Activated naive CD4-positive, alpha-beta T cell treated with anti-CD3 and anti-CD28 coated beads for 36 hours (primary cell): ENCODE results near the gene ULK4. TPM values are rescaled to one million over a fixed set of nuclear protein-coding genes. Genes with fewer than 3 reads are reported as not detected.
"Not testable (repeated sequence)": the region's sequence is repeated elsewhere in the genome, so short reads cannot be mapped to it uniquely, and the experiment has no call there.

Experiments
- CTCF ChIA-PET: fragments of 350-600 bp; sonication (Branson Sonifier 250); formaldehyde crosslinking; loops from one replicate; lab custom pipeline; 2021; ENCODE audit warnings: antibody characterized with exemption; lab: Charles Lee
- DNase-seq: peaks from one replicate; pipeline ENCODE4 v3.0.0-alpha.2; 2020
- H3K27ac Mint-ChIP-seq: one replicate; pipeline ENCODE4 v1.8.0; 2021; ENCODE audit warnings: mild to moderate bottlenecking, mixed read lengths
- H3K27me3 Mint-ChIP-seq: one replicate; pipeline ENCODE4 v1.8.0; 2021; ENCODE audit warnings: low read depth, mixed read lengths
- H3K36me3 Mint-ChIP-seq: one replicate; pipeline ENCODE4 v1.8.0; 2021; ENCODE audit warnings: low read depth, mixed read lengths
- H3K4me1 Mint-ChIP-seq: one replicate; pipeline ENCODE4 v1.8.0; 2021; ENCODE audit warnings: low read depth, mixed read lengths
- H3K4me3 Mint-ChIP-seq: one replicate; pipeline ENCODE4 v1.8.0; 2021; ENCODE audit warnings: mild to moderate bottlenecking, moderate library complexity, mixed read lengths
- H3K9me3 Mint-ChIP-seq: one replicate; pipeline ENCODE4 v1.8.0; 2021; ENCODE audit warnings: mixed read lengths
- intact Hi-C: fragments of 100-400 bp; cut with micrococcal nuclease; formaldehyde crosslinking; loops from one replicate; pipeline ENCODE4 v1.15.1; 2023
- total RNA-seq, 2 experiments: library from RNA; stranded (reverse); gene quantifications; one replicate each; pipeline ENCODE4 v1.2.3, GENCODE V29; 2021

ULK4 gene
- total RNA-seq, 2 experiments from 2014 or later: 8.5 to 9.1 TPM

DNA sequence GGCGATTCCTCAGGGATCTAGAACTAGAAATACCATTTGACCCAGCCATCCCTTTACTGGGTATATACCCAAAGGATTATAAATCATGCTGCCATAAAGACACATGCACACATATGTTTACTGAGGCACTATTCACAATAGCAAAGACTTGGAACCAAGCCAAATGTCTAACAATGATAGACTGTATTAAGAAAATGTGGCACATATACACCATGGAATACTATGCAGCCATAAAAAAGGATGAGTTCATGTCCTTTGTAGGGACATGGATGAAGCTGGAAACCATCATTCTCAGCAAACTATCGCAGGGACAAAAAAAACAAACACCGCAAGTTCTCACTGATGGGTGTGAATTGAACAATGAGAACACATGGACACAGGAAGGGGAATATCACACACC is 515.6 kb downstream of the ULK4 start:
- DNase-seq, H3K27me3 Mint-ChIP-seq, intact Hi-C loops, H3K4me3 Mint-ChIP-seq, H3K9me3 Mint-ChIP-seq, H3K27ac Mint-ChIP-seq, H3K4me1 Mint-ChIP-seq, H3K36me3 Mint-ChIP-seq: not testable (repeated sequence)
- CTCF ChIA-PET: interaction anchor here (0.6 kb wide), 1 partner anchor 8 kb away, joined by 3 read pairs; no protein-coding TSS in a partner anchor

DNA sequence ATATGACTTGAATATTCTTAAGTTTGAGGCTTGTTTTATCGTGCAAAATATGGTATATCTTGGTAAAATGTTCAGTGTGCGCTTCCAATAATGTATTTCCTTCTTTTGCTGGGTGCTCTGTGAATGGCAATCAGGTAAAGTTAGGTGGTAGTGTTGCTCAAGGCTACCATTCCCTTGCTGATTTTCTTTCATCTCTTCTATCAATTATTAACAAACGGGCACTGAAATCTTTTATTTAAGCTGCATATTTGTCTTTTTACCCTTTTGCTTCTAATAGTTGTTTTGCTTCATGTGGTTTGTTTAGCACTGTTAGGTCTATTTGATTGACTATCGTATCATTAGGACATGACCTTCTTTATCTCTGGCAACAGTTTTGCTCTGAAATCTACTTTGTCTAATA is 520.3 kb downstream of the ULK4 start:
- CTCF ChIA-PET: no interaction called here
- Mint-ChIP-seq H3K27ac (no peak overlapping the region), H3K4me1 (no peaks in the 10 kb centered on the region), H3K36me3 (peaks cover 2% of the 10 kb centered on the region), H3K9me3 (peaks cover 6% of the 10 kb centered on the region), H3K27me3 (no peaks in the 10 kb centered on the region), H3K4me3 (no peak overlapping the region)
- no peak for DNase-seq
- intact Hi-C loops: no loop called here

DNA sequence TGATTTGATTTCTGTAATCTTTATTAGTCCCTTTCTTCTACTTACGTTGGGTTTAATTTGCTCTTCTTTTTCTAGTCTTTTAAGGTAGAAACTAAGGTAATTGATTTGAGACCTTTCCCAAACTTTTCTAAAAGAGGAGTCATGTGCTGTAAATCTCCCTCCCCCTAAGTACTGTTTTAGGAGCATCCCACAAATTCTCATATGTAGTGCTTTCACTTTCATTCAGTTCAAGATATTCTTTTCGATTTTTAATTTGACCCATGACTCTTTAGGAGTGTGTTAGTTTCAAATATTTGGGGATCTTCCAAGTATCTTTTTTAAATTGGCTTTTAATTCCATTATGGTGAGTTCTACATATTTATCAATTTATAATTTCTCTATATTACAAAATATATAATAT is 520.8 kb downstream of the ULK4 start:
- H3K4me3 Mint-ChIP-seq: no peak overlapping the region
- CTCF ChIA-PET: no interaction called here
- no peaks in the 10 kb centered on the region for H3K27me3 Mint-ChIP-seq
- DNase-seq: no peak
- no peaks in the 10 kb centered on the region for H3K36me3 Mint-ChIP-seq
- peaks cover 6% of the 10 kb centered on the region for H3K9me3 Mint-ChIP-seq
- H3K4me1 Mint-ChIP-seq: no peaks in the 10 kb centered on the region
- no peak overlapping the region for H3K27ac Mint-ChIP-seq
- intact Hi-C loops: no loop called here

DNA sequence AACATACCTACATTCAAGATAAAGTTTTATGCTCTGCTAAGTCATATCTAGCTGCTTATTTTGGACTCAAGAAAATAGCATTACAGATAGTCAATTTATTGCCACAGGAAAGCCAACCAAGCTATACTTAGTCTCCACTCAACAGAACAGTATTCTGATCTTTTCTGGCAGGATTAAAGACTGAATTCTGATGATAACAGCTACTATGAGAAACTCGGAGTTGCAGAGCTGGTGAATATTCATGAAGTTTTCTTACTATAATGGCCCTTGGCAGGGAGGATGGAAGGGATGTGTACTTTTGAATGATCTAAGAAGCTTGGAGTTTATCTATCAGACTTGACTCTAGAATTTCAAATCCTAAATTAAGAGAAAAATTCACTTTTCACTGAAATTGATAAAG is 524.9 kb downstream of the ULK4 start:
- Mint-ChIP-seq H3K36me3 (no peaks in the 10 kb centered on the region), H3K27me3 (no peaks in the 10 kb centered on the region), H3K27ac (no peak overlapping the region), H3K4me3 (no peak overlapping the region), H3K4me1 (no peaks in the 10 kb centered on the region), H3K9me3 (peaks cover 6% of the 10 kb centered on the region)
- intact Hi-C loops: no loop called here
- no peak for DNase-seq
- CTCF ChIA-PET: no interaction called here

DNA sequence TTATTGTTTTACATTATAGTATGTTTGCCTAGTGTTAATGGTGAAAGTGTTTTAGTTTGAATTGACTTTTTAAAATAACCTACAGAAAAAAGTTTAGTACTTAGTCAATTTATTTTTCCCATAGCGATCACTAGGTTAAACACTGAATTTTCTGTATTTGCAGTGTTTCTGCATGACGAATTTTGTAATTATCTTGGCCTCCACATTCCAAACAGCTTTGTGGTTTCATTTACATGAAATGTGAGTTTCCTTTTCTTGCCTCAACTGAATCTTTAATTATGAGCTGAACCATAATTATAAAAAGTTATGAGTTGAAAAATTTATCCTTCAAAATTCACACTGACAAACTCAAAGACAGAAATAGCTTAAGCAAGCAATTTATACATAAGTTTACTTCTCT is 527.1 kb downstream of the ULK4 start:
- no peak for DNase-seq
- CTCF ChIA-PET: no interaction called here
- intact Hi-C loops: no loop called here

DNA sequence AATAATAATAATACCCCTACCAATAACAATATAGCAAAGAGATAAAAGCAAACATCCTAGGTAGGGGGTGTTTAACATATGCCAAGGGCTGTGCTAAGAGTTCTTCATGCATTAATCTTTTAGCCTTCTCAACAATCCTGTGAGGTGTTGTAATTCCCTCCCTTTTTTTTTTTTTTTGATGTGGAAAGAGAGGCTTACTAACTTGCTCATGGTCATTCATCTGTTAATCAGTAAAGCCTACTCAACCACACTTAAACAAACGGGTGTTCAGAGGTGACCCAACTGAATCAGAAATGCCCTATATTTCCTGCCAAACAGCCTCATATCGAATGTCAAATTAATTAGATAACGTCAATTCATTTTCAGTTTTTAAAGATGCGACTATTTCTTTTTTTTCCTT is 530.5 kb downstream of the ULK4 start:
- no peak overlapping the region for H3K27ac Mint-ChIP-seq
- DNase-seq: no peak
- peaks cover 3% of the 10 kb centered on the region for H3K9me3 Mint-ChIP-seq
- intact Hi-C loops: no loop called here
- CTCF ChIA-PET: no interaction called here
- H3K27me3 Mint-ChIP-seq: no peaks in the 10 kb centered on the region
- H3K4me3 Mint-ChIP-seq: no peak overlapping the region
- no peaks in the 10 kb centered on the region for H3K36me3 Mint-ChIP-seq
- peaks cover 3% of the 10 kb centered on the region for H3K4me1 Mint-ChIP-seq

More for the DNA sequence above, 527.1 kb downstream of the ULK4 start:
- no peaks in the 10 kb centered on the region for H3K36me3 Mint-ChIP-seq
- peaks cover 2% of the 10 kb centered on the region for H3K9me3 Mint-ChIP-seq
- no peaks in the 10 kb centered on the region for H3K4me1 Mint-ChIP-seq
- H3K4me3 Mint-ChIP-seq: no peak overlapping the region
- no peak overlapping the region for H3K27ac Mint-ChIP-seq
- H3K27me3 Mint-ChIP-seq: no peaks in the 10 kb centered on the region

DNA sequence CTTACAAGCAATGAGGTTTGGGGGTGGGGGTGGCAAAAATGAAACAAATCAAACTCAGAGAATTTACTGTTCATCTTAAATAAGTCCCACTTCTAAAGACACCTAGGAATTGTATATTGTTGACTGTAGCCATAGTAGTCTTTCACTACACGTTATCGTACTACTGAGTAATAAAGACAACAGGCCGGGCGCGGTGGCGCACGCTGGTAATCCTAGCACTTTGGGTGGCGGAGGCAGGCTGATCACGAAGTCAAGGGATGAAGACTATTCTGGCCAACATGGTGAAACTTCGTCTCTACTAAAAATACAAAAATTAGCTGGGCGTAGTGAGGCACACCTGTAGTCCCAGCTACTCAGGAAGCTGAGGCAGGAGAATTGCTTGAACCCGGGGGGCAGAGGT is 531.0 kb downstream of the ULK4 start:
- DNase-seq: no peak
- Mint-ChIP-seq H3K4me1 (peaks cover 4% of the 10 kb centered on the region), H3K9me3 (peaks cover 8% of the 10 kb centered on the region), H3K27ac (no peak overlapping the region), H3K4me3 (no peak overlapping the region), H3K27me3 (no peaks in the 10 kb centered on the region), H3K36me3 (no peaks in the 10 kb centered on the region)
- intact Hi-C loops: no loop called here
- CTCF ChIA-PET: no interaction called here

DNA sequence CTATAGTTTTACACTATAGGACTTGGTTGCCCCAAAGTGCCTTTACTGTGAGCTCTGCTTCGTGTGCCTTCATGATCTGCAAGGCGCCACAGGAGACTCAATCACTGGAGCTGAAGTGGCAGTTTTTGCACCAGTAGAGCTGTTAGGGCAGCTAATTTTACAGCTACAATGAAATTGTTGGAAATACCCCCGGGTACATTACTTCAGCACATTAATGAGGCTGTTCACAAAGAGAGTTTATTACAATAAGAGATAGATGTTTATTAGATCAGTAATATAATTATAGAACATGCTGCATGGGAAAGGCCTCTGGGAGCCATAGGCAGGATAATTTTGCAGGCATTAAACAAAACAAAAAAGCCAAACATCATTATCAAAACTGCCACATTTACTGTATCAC is 531.5 kb downstream of the ULK4 start:
- no peak overlapping the region for H3K4me3 Mint-ChIP-seq
- CTCF ChIA-PET: no interaction called here

DNA sequence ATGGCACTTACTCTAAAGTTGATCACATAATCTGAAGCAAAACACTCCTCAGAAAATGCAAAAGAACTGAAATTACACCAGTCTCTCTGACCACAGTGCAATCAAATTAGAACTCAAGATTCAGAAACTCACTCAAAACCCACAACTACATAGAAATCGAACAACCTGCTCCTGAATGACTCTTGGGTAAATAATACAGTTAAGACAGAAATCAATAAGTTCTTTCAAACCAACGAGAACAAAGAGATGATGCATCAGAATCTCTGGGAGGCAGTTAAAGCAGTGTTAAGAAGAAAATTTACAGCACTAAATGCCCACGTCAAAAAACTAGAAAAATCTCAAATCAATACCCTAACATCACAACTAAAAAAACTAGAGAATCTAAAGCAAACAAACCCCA is 535.4 kb downstream of the ULK4 start:
- intact Hi-C loops: no loop called here
- Mint-ChIP-seq H3K27me3 (no peaks in the 10 kb centered on the region), H3K4me3 (no peak overlapping the region), H3K4me1 (peaks cover 14% of the 10 kb centered on the region), H3K9me3 (peaks cover 10% of the 10 kb centered on the region), H3K36me3 (no peaks in the 10 kb centered on the region), H3K27ac (no peak overlapping the region)
- no peak for DNase-seq
- CTCF ChIA-PET: no interaction called here

More for the DNA sequence above, 531.5 kb downstream of the ULK4 start:
- Mint-ChIP-seq H3K9me3 (peaks cover 10% of the 10 kb centered on the region), H3K27me3 (no peaks in the 10 kb centered on the region), H3K27ac (no peak overlapping the region), H3K36me3 (no peaks in the 10 kb centered on the region), H3K4me1 (peaks cover 4% of the 10 kb centered on the region)
- intact Hi-C loops: no loop called here
- DNase-seq: no peak

DNA sequence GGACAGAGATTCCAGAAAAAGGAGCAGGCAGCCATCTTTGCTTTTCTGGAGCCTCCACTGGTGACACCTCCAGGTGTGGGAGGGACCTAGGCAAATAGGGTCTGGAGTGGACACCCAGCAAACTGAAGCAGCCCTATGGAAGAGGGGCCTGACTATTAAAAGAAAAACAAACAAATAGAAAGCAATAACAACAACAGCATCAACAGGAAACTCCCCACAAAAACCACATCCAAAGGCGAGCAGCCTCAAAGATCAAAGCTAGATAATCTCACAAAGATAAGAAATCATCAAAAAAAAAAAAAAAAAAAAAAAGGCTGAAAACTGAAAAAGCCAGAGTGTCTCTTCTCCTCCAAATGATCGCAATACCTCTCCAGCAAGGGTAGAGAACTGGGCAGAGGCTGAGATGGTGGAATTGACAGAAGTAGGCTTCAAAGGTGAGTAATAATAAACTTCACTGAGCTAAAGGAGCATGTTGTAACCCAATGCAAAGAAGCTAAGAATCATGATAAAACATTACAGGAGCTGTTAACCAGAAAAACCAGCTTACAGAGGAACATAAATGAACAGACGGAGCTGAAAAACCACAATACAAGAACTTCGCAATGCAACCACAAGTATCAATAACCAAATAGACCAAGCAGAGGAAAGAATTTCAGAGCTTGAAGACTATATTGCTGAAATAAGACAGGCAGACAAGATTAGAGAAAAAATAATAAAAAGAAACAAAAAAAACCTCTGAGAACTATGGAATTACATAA is 537.2 kb downstream of the ULK4 start:
- Mint-ChIP-seq H3K4me1 (peaks cover 14% of the 10 kb centered on the region), H3K27ac (no peak overlapping the region), H3K27me3 (no peaks in the 10 kb centered on the region), H3K9me3 (peaks cover 10% of the 10 kb centered on the region), H3K4me3 (no peak overlapping the region), H3K36me3 (no peaks in the 10 kb centered on the region)
- intact Hi-C loops: no loop called here
- DNase-seq: no peak
- CTCF ChIA-PET: interaction anchor here (0.6 kb wide), 1 partner anchor 843 kb away, joined by 3 read pairs; no protein-coding TSS in a partner anchor

DNA sequence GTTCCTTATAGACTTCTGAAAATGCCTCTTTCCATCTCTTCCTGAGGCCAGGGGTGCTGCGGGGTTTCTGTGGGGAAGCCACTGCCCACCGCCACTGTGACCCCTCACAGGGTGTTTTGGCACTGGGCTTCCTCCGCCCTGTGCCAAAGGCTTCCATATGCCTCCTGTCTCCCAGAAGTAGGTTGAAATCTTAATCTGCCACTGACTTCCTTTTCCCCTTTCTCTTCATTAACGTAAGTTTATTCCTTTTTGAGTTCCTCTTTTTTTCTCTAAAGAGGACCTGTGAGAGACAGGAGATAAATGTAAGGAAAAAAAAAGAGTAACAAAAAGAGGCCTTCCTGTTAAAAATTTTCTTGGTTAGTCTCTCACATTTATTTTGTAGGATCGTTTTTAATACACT is 542.1 kb downstream of the ULK4 start:
- H3K9me3 Mint-ChIP-seq: no peaks in the 10 kb centered on the region
- peaks cover 9% of the 10 kb centered on the region for H3K4me1 Mint-ChIP-seq
- no peak overlapping the region for H3K4me3 Mint-ChIP-seq
- no peak for DNase-seq
- intact Hi-C loops: no loop called here
- H3K36me3 Mint-ChIP-seq: no peaks in the 10 kb centered on the region
- no peaks in the 10 kb centered on the region for H3K27me3 Mint-ChIP-seq
- CTCF ChIA-PET: no interaction called here
- no peak overlapping the region for H3K27ac Mint-ChIP-seq

DNA sequence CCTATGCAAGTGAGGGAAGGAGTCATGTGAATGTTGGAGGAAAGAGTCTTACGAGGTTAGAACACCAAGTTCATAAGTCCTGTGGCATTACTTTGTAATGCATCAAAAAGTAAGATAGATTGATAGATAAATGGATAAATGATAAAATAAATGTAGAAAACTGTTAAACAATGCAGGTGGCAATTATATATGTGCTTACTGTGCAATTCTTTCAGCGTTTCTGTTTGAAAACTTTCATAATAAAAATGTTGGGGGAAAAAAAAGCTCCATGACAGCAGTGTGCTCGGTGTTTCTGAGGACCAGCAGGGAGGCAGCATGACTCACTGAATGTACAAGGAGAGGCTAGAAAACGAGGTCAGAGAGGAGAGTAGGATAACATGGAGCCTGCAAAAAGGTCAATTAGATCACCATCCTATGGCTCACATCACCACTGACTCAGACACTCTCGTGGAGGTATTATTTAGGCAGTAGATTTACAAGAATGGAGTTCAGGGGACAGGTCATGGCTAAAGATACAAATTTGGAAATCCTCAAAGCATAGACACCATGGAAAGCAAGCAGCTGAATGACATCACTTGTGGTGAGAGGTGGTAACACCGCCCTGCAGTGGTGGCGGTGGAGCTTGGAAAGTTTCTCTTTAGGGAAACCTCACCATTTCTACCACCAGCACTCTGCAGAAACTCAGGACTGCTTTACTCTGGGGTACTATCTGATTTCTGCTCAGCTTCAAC is 542.8 kb downstream of the ULK4 start:
- Mint-ChIP-seq H3K27me3 (no peaks in the 10 kb centered on the region), H3K4me1 (peaks cover 4% of the 10 kb centered on the region), H3K9me3 (no peaks in the 10 kb centered on the region), H3K36me3 (no peaks in the 10 kb centered on the region), H3K27ac (no peak overlapping the region), H3K4me3 (no peak overlapping the region)
- CTCF ChIA-PET: no interaction called here
- intact Hi-C loops: no loop called here
- peak; percentile 23 for DNase-seq

DNA sequence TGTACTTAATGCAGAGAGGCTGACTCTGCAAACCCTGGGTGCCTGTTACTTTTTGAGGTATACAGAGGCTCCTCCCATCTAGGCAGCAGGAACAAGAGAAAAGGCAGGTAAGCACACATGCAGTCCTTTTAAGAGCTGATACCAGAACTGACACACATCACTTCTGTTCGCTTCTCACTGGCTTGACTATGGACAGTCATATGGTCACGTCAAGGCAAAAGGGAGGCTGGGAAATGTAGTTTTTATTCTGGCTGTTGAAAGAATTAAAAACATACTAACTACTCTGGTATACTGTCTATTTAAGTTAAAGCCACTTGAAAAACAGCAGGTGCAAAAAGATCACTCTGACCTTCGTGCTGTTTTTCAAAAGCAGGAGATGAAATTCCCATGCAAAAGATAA is 544.3 kb downstream of the ULK4 start:
- Mint-ChIP-seq H3K9me3 (no peaks in the 10 kb centered on the region), H3K27me3 (no peaks in the 10 kb centered on the region), H3K27ac (no peak overlapping the region), H3K4me3 (no peak overlapping the region), H3K36me3 (no peaks in the 10 kb centered on the region), H3K4me1 (peaks cover 4% of the 10 kb centered on the region)
- CTCF ChIA-PET: interaction anchor here (0.6 to 1.2 kb wide), 2 partner anchors 11 to 104 kb away, joined by 3 read pairs; no protein-coding TSS in a partner anchor
- intact Hi-C loops: no loop called here
- no peak for DNase-seq
